ENCODE measurements around the gene CCN6.
A peak's percentile ranks its signal among the peaks of the same experiment; 100 is the strongest.
"Not testable (repeated sequence)": the region's sequence is repeated elsewhere in the genome, so short reads cannot be mapped to it uniquely, and the experiment has no call there.

Gene CCN6

DNA sequence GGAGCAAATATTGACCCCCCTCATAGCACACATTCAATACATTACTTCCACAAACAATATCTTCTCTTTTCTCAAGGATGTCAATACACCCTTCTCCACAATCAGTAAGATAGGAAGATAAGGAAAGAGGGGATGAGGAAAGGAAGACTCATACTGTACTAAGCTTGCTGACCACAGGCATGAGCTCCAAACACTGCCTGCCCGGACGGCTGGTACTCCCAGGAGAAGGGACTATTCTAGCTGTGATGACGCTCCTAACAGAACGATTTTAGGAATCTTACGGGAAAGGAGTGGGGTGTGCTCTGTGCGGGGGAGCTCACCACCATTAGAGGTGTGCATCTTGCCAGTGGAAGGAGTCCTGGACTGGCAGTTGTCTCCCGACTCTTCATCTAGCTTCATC is 3.9 kb upstream of the CCN6 start:
- no peak for DNase-seq (ENCODE audit: low read depth in 2 of 2)

- no peak for DNase-seq (ENCODE audit: low read depth in 2 of 2)
Measured at GRCh38 chr6:112050429-112050828, 3.5 kb upstream of the CCN6 start.

GRCh38 chr6:112051251-112051740 is 2.6 kb upstream of the CCN6 start:
- DNase-seq (ENCODE audit: low read depth in 2 of 2), result not testable (repeated sequence)

DNA sequence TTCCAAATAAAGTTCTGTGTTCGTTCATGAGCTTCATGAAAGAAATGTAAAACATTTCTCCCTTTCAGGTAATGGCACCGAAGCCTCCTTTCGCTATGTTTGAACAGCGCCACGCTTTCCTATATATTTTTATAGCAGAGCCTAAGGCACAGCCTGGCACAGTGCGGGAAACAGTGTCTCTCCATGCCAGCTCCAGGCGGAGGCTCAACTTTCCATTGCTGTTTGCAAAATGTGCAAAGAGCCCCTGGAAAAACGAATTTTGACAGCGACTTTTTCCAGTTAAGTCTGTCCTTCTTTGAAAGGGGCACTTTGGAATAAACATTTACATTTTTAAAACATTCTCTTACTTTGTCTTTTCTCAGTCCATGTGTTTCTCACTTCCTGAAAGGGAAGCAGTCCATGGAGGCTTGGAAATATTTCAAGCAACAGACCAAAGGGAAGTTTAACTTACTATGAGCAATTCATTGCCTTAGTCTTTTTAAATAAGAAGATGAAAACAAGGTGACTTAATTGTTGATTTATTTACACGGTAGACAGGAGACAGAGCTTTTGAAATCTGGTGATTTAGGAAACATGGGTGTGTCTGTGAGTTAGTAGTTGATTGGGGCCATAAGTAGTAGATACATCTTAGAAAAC is 769 bp downstream of the CCN6 start:
- no peak for DNase-seq (ENCODE audit: low read depth in 2 of 2)

DNA sequence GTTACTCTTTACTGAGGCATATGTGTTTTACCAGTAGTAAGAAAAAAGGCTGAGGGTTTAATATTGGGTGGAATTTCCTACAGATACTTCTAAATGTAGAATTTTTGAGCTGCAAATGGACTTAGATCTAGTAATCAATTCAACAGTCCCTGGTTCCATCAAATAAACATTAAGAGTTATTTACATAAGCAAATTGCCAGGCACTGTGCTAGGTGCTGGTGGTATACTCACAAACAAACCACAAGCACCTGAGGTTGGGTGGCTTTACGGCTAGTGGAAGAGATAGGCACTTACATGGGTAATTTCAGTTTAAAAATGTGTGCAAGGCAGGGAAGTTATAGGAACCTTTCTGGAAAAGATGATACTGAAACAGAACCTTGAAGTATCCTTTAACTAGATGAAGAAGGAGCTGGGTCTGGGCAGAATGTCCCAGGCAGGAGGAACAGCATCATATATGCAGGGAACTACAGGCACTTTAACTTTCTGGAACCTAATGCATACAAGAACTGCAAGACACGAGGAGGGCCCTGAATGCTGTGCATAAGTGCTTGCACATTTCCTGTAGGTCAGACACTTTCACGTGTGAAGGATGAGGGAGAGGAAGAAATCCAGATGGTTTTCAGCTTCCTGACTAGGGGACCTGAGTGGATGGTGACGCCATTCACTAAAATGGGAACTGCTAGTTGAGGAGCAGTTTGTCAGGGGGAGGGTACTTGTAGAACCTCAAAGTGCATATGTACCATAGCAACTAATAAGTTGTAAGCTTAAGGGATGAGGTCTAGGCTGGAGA is 4.5 kb downstream of the CCN6 start:
- DNase-seq (ENCODE audit: low read depth in 2 of 2), result no peak

GRCh38 chr6:112061605-112062004 is 7.7 kb downstream of the CCN6 start:
- DNase-seq (ENCODE audit: low read depth in 2 of 2), result no peak

DNA sequence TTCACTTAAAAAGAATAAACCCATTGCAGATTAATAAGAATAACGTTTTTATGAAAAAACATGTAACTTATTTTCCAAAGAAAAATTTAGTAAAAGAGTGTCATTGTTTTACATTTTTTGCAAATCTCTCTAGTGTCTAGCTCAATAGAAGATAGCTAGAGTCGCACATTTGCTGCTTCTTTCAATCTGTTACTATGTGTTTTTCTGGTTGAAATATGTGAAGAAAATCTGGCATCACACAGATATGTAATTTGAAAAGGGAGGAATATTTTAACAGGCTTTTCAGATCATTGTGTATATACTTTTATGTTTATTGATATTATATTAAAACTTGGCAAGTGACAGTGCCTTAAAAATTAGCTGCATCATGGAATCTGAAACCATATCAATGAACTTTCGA is 9.1 kb downstream of the CCN6 start:
- DNase-seq (ENCODE audit: low read depth in 2 of 2), result no peak

- DNase-seq (ENCODE audit: low read depth in 2 of 2), result no peak
Measured at GRCh38 chr6:112065426-112065986, 11.6 kb downstream of the CCN6 start.

- no peak for DNase-seq (ENCODE audit: low read depth in 2 of 2)
Measured at GRCh38 chr6:112066606-112067005, 12.7 kb downstream of the CCN6 start.

GRCh38 chr6:112081569-112081968 is 27.7 kb downstream of the CCN6 start:
- no peak for DNase-seq (ENCODE audit: low read depth in 2 of 2)

DNA sequence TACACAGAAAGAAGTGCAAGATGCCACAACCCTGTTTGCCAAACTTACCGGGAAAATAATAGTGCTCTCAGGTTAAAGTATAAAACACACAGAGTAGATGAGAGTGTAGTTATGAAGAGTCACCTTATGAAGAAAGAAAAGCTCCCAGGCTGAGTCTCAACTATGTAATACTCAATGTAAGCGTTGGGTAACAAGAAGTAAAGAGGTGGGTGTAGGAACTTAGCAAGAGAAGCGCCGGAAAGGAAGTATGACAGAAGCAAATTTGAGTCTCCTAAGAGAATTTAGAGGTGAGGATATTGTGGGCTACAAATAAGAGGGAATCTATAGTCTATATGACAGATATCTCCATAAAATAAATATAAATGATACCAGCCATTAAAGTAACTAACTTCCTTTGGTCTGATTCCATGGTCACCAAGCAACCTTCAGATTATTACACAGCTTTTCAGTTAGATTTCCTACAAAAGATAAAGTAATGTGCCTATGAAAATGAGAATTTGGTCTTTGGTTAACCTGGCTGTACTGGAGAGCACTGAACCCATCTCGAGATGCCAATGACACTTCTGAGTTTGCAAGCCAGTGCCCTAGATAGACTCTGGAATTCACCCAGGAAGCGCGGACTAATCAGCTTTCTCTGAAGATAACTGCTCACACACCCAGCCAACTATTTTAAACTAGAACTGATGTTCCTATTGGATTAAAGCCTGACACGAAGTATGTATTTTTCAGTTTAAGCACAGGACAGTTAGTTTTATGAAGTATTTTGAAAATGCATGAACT is 31.6 kb downstream of the CCN6 start:
- no peak for DNase-seq (ENCODE audit: low read depth in 2 of 2)

GRCh38 chr6:112086744-112087135 is 32.8 kb downstream of the CCN6 start:
- no peak for DNase-seq (ENCODE audit: low read depth in 2 of 2)

- DNase-seq (ENCODE audit: low read depth in 2 of 2), result peak; percentile 77 to 82
Measured at GRCh38 chr6:112087136-112087911, 33.4 kb downstream of the CCN6 start, which contains the start of the genes FAM229B and TUBE1. TSS of gene FAM229B (plus strand) at chr6:112087591. CDS start at chr6:112099284, 11,693 bp downstream. TSS of gene TUBE1 (minus strand) at chr6:112087482. CDS start at chr6:112087434, 48 bp downstream.

- DNase-seq (ENCODE audit: low read depth in 2 of 2), result no peak
Measured at GRCh38 chr6:112087916-112088315, 34.0 kb downstream of the CCN6 start.

GRCh38 chr6:112096901-112097300 is 43.0 kb downstream of the CCN6 start:
- no peak for DNase-seq (ENCODE audit: low read depth in 2 of 2)

DNA sequence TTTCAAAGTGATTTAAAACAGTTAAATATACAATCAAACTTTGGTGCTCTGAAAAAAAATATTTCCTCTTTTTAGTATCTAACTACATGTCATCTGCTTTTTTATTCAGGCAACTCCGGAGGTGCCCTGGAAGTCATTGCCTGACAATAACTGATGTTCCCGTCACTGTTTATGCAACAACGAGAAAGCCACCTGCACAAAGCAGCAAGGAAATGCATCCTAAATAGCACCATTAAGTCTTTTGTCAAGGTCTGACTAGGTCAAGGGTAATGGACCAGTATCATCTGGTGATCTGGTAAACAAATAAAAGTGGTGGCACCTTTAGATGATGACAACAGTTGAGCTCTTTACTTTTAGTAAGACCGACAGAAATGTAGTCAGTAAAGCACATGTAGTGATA is 46.7 kb downstream of the CCN6 start:
- no peak for DNase-seq (ENCODE audit: low read depth in 2 of 2)

DNA sequence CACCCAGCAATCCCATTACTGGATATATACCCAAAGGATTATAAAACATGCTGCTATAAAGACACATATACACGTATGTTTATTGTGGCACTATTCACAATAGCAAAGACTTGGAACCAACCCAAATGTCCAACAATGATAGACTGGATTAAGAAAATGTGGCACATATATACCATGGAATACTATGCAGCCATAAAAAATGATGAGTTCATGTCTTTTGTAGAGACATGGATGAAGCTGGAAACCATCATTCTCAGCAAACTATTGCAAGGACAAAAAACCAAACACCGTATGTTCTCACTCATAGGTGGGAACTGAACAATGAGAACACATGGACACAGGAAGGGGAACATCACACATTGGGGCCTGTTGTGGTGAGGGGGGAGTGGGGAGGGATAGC is 52.1 kb downstream of the CCN6 start:
- DNase-seq (ENCODE audit: low read depth in 2 of 2), result not testable (repeated sequence)

DNA sequence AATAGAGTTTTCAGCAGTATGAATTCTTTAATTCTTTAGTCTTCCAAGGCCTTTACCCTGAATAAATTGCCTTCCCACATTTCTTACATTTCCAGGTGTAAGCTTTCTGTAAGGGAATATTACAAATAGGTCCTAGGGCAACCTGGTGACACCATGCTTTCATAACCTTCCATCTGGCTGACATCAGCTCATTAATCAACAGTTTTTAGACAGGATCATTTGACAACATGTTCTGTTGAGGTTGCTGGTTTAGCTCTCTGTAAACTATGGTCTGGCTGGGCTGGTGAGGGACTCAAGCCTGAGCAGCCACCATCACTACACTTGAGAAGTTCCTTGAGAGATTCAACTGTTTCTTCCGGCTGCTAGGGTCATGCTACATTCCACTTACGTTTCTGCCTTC is 52.7 kb downstream of the CCN6 start:
- no peak for DNase-seq (ENCODE audit: low read depth in 2 of 2)

GRCh38 chr6:112109262-112109661 is 55.4 kb downstream of the CCN6 start:
- no peak for DNase-seq (ENCODE audit: low read depth in 2 of 2)

DNA sequence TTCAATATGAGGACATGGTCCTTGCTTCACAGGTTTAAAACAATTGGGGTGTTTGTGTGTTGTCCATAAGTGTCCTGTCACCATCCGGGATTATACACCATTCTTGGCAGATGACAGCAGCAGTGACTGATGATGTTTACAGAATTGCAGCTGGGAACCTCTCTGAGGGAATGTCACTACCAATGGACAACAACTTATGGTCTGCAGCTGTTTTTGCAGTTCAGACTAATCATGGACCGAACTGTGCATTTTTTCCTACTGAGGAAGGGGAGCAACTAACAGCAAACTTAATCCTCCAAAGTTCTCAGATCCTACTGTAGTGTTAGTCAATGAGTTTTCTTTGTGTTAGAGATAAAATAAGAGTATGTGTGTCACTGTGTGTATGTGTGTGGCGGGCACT is 59.5 kb downstream of the CCN6 start:
- DNase-seq (ENCODE audit: low read depth in 2 of 2), result no peak

- no peak for DNase-seq (ENCODE audit: low read depth in 2 of 2)
Measured at GRCh38 chr6:112113918-112114317, 60.0 kb downstream of the CCN6 start.

Data from stimulated activated CD8-positive, alpha-beta memory T cell treated with anti-CD3 and anti-CD28 coated beads, Interleukin-15, amount 100 ng/mL, for 4 hours (primary cell).